K562 (cell line): Measurements from ENCODE around the gene DRD3. TPM values are rescaled to one million over a fixed set of nuclear protein-coding genes. Genes with fewer than 3 reads are reported as not detected.

Experiments used
- ATAC-seq: fragments of 200-7000 bp; cut with Tn5 transposase; 3 replicates; pipeline ENCODE4 v1.9.1; 2020; ENCODE audit warnings: moderate library complexity
- BruUV-seq: library from RNA; stranded (reverse); fragments of 400-500 nt; replicated peaks from 2 replicates; lab custom pipeline; 2021; lab: Mats Ljungman, UMichigan
- CTCF ChIA-PET: fragments of 300-600 bp; formaldehyde crosslinking; extraction: SDS; loops from one replicate; lab custom pipeline; 2021; ENCODE audit warnings: low intra/inter-chr PET ratio; lab: Yijun Ruan, JAX
- POLR2A ChIA-PET: fragments of 300-600, 350-650 bp; sonication (Branson Sonifier 250); formaldehyde crosslinking; extraction: SDS; loops from one replicate; lab custom pipeline; 2021; ENCODE audit warnings: antibody characterized with exemption, inconsistent platforms; lab: Yijun Ruan, JAX
- DNase-seq, 4 experiments: peaks; one replicate each; pipeline versions ENCODE4 v3.0.0 to v3.0.0-alpha.2; 2011 to 2018; ENCODE audit warnings: low spot score in 3 of 4, mixed read lengths in 3 of 4; ENCODE audit errors: extremely low read depth in 1 of 4
- FAIRE-seq: peaks from 2 replicates; lab custom pipeline; 2011; peaks lifted over from hg19 to GRCh38; lab: Jason Lieb, UNC
- H2AFZ ChIP-seq: 2 replicates; pipeline ENCODE4 v1.6.0; 2011; ENCODE audit warnings: low read depth, low read length, control low read depth, inconsistent platforms
- H3K27ac ChIP-seq: fragments of 200-600 bp; 3 replicates; pipeline ENCODE4 v1.8.0; 2011; ENCODE audit warnings: low read depth, mild to moderate bottlenecking, control low read depth, inconsistent platforms, low read length, moderate library complexity, mixed read lengths; ENCODE audit errors: extremely low read depth
- H3K27me3 ChIP-seq, 2 experiments: fragments of 300-600 bp in 1 of 2; 2 replicates in 1 of 2; 3 replicates in 1 of 2; pipeline versions ENCODE4 v1.6.0 to v1.8.0; 2011; ENCODE audit warnings: inconsistent platforms in 2 of 2, low read length in 2 of 2, mild to moderate bottlenecking in 1 of 2, mixed read lengths in 1 of 2, moderate library complexity in 1 of 2; ENCODE audit not compliant: control insufficient read depth in 2 of 2, insufficient read depth in 2 of 2
- H3K36me3 ChIP-seq: fragments of 300-600 bp; 3 replicates; pipeline ENCODE4 v1.8.0; 2011; ENCODE audit warnings: mild to moderate bottlenecking, low read length, inconsistent platforms; ENCODE audit not compliant: control insufficient read depth, insufficient read depth
- H3K4me1 ChIP-seq, 2 experiments: fragments of 200-600 bp in 1 of 2; replicated peaks in 1 of 2; 2 replicates in 1 of 2; 3 replicates in 1 of 2; pipeline versions ENCODE4 v1.5.1 to v1.8.0; 2011; ENCODE audit warnings: inconsistent platforms in 2 of 2, low read length in 2 of 2, mild to moderate bottlenecking in 1 of 2, mixed read lengths in 1 of 2, moderate library complexity in 1 of 2; ENCODE audit not compliant: control insufficient read depth in 2 of 2, insufficient read depth in 2 of 2
- H3K4me2 ChIP-seq: 2 replicates; pipeline ENCODE4 v1.6.1; 2011; ENCODE audit warnings: low read length, control low read depth, inconsistent platforms, mixed read lengths; ENCODE audit not compliant: insufficient read depth
- H3K4me3 ChIP-seq: fragments of 200-600 bp; sonication (generic), shearing (Covaris generic); 2 replicates; pipeline ENCODE4 v1.5.1; 2016; ENCODE audit warnings: control low read depth, inconsistent platforms
- H3K79me2 ChIP-seq: fragments of 200-600 bp; 3 replicates; pipeline ENCODE4 v1.8.0; 2011; ENCODE audit warnings: low read length, inconsistent platforms; ENCODE audit not compliant: control insufficient read depth, insufficient read depth
- H3K9ac ChIP-seq, 2 experiments: 2 replicates each; pipeline versions ENCODE4 v1.6.0 to v1.6.1; 2011; ENCODE audit warnings: low read depth in 2 of 2, low read length in 2 of 2, control low read depth in 1 of 2, inconsistent platforms in 1 of 2, mild to moderate bottlenecking in 1 of 2, mixed read lengths in 1 of 2; ENCODE audit not compliant: insufficient read depth in 1 of 2
- H3K9me1 ChIP-seq: one replicate; pipeline ENCODE4 v1.6.0; 2011; ENCODE audit warnings: inconsistent platforms, mild to moderate bottlenecking, low read length, moderate library complexity; ENCODE audit not compliant: control insufficient read depth, insufficient read depth
- H3K9me3 ChIP-seq: replicated peaks from 2 replicates; pipeline ENCODE4 v1.5.1; 2011; ENCODE audit warnings: low read depth, low read length, inconsistent platforms; ENCODE audit not compliant: control insufficient read depth, insufficient read depth
- H4K20me1 ChIP-seq: replicated peaks from 2 replicates; pipeline ENCODE4 v1.6.1; 2011; ENCODE audit warnings: low read length, inconsistent platforms, mixed read lengths; ENCODE audit not compliant: control insufficient read depth, insufficient read depth
- CBFB ChIP-seq: sonication (generic); formaldehyde crosslinking; IDR thresholded peaks from 2 replicates; pipeline ENCODE4 v1.4.0; 2020; ENCODE audit warnings: mild to moderate bottlenecking, missing genetic modification reagents
- CTCFL ChIP-seq: IDR thresholded peaks from 2 replicates; pipeline ENCODE4 v1.6.1; 2011; ENCODE audit warnings: borderline replicate concordance, low read depth, mild to moderate bottlenecking, moderate library complexity, low read length; ENCODE audit not compliant: insufficient read depth, poor library complexity, severe bottlenecking
- HDGF ChIP-seq: fragments of 450-650 bp; IDR thresholded peaks from 2 replicates; pipeline ENCODE4 v1.6.1; 2016
- MAFF ChIP-seq: IDR thresholded peaks from 2 replicates; pipeline ENCODE4 v1.6.1; 2012; ENCODE audit warnings: low read length, improper control_type of control experiment
- MECOM ChIP-seq: fragments of 250-450 bp; sonication (Bioruptor Pico); IDR thresholded peaks from 2 replicates; pipeline ENCODE4 v1.8.0; 2022; ENCODE audit warnings: inconsistent platforms
- RBM34 ChIP-seq: fragments of 200-400 bp; formaldehyde crosslinking; IDR thresholded peaks from 2 replicates; pipeline ENCODE4 v1.6.1; 2018; ENCODE audit warnings: low read length, borderline replicate concordance; ENCODE audit not compliant: insufficient read depth
- RFX5 ChIP-seq: IDR thresholded peaks from 2 replicates; pipeline ENCODE4 v1.6.1; 2011; ENCODE audit warnings: low read depth, mild to moderate bottlenecking, improper control_type of control experiment, low read length
- SMAD4 ChIP-seq: fragments of 250-450 bp; sonication (Bioruptor Pico); conservative IDR thresholded peaks from 2 replicates; pipeline ENCODE4 v1.8.0; 2021; ENCODE audit warnings: inconsistent platforms, mild to moderate bottlenecking, moderate library complexity
- STAT6 ChIP-seq: sonication (generic); formaldehyde crosslinking; IDR thresholded peaks from 2 replicates; pipeline ENCODE4 v1.8.1; 2023; ENCODE audit warnings: mild to moderate bottlenecking, missing genetic modification reagents
- TCF3 ChIP-seq: sonication (generic); formaldehyde crosslinking; IDR thresholded peaks from 2 replicates; pipeline ENCODE4 v1.4.0; 2020; ENCODE audit warnings: mild to moderate bottlenecking, missing genetic modification reagents
- ZBTB1 ChIP-seq: sonication (generic); formaldehyde crosslinking; IDR thresholded peaks from 2 replicates; pipeline ENCODE4 v1.8.1; 2023; ENCODE audit warnings: missing genetic modification reagents, low read depth, mild to moderate bottlenecking, borderline replicate concordance
- ZBTB33 ChIP-seq: sonication (generic); formaldehyde crosslinking; IDR thresholded peaks from 2 replicates; pipeline ENCODE4 v1.8.1; 2023; ENCODE audit warnings: mild to moderate bottlenecking, missing genetic modification reagents
- ZHX1 ChIP-seq: fragments of 150-350 bp; conservative IDR thresholded peaks from 2 replicates; pipeline ENCODE4 v1.6.1; 2014; ENCODE audit warnings: low read length
- in situ Hi-C: fragments of 300-500 bp; cut with MboI; formaldehyde crosslinking; loops from 4 replicates; pipeline ENCODE4 v1.15.0; 2018; ENCODE audit warnings: inconsistent platforms, mixed read lengths
- intact Hi-C: fragments of 100-400 bp; cut with micrococcal nuclease; formaldehyde crosslinking; loops from 2 replicates; pipeline ENCODE4 v1.14.2; 2022
- polyA plus RNA-seq, 8 experiments: library from polyadenylated mRNA; depleted of rRNA in 4 of 8; stranded (reverse) in 5 of 8; unstranded in 3 of 8; fragments of >200 nt; fragmentation: Nextera tagmentation in 2 of 8; fragmentation: Illumina TruSeq in 1 of 8; extraction: Ambion mirVana in 2 of 8; extraction: Trizol in 1 of 8; gene quantifications; 2 replicates each; pipeline versions ENCODE4 v1.2.1 to v1.2.3, GENCODE V29; 2011 to 2014; ENCODE audit warnings: inconsistent platforms in 1 of 8, missing spikeins in 1 of 8
- total RNA-seq, 7 experiments: library from RNA; depleted of rRNA in 6 of 7; stranded (reverse); fragments of >200 nt in 6 of 7; fragmentation: Illumina TruSeq in 2 of 7; extraction: Trizol in 2 of 7; gene quantifications; 2 replicates each; pipeline versions ENCODE4 v1.2.1 to v1.2.3, GENCODE V29; 2011 to 2021; ENCODE audit warnings: low replicate concordance in 1 of 7

DRD3 gene
- total and polyA plus RNA-seq, 9 of the 15 experiments (the other 6 are each of a cell fraction or from before 2014, with no cell fraction given), result not detected

GRCh38 chr3:114192136-114192535 lies 13.3 kb upstream of the DRD3 start:
- BruUV-seq, result no TSS peak
- ChIA-PET POLR2A (no interaction called here), CTCF (no interaction called here)
- FAIRE-seq (no peak), ATAC-seq (no peak), DNase-seq (no peak)
- no peak overlapping the region for H3K4me3 ChIP-seq
- H3K27me3 ChIP-seq, result no peaks in the 10 kb centered on the region
- H3K9ac ChIP-seq, result no peak overlapping the region
- H4K20me1 ChIP-seq, result no peaks in the 10 kb centered on the region
- H3K4me1 ChIP-seq, result no peaks in the 10 kb centered on the region; a peak in 1 of 5 replicates
- intact Hi-C loops (no loop called here), in situ Hi-C loops (no loop called here)
- no peaks in the 10 kb centered on the region for H3K9me1 ChIP-seq
- H3K36me3 ChIP-seq, result no peaks in the 10 kb centered on the region
- no peak overlapping the region for H3K27ac ChIP-seq
- no peaks in the 10 kb centered on the region for H3K79me2 ChIP-seq
- H3K9me3 ChIP-seq, result no peaks in the 10 kb centered on the region
- H2AFZ ChIP-seq, result no peak overlapping the region
- no peak overlapping the region for H3K4me2 ChIP-seq
- TF ChIP-seq SMAD4 (CRISPR knock-in tag) (no peak), CBFB (no peak), ZBTB33 (CRISPR knock-in tag) (no peak), HDGF (no peak), MAFF (no peak), RFX5 (no peak), RBM34 (no peak), CTCFL (no peak), TCF3 (no peak), STAT6 (CRISPR knock-in tag) (no peak), ZBTB1 (CRISPR knock-in tag) (no peak), MECOM (CRISPR knock-in tag) (no peak), ZHX1 (no peak)
